CD4-positive, alpha-beta T cell treated with Interleukin-10 for 1 hour (primary cell): ENCODE data around the gene CDC42EP4.
"Not testable (repeated sequence)": the region's sequence is repeated elsewhere in the genome, so short reads cannot be mapped to it uniquely, and the experiment has no call there.

Experiments
- DNase-seq: peaks from one replicate; pipeline ENCODE4 v3.0.0-alpha.2; 2020

The CDC42EP4 gene

GRCh38 chr17:73342541-73343167 lies 30.9 kb upstream of the CDC42EP4 start:
- DNase-seq = no peak

GRCh38 chr17:73342050-73342522 lies 30.3 kb upstream of the CDC42EP4 start:
- no peak for DNase-seq

GRCh38 chr17:73341350-73342049 lies 29.7 kb upstream of the CDC42EP4 start:
- DNase-seq = no peak

GRCh38 chr17:73340093-73340596 lies 28.3 kb upstream of the CDC42EP4 start:
- DNase-seq = no peak

- DNase-seq = no peak
These were observed 26.9 kb upstream of the CDC42EP4 start for GRCh38 chr17:73338566-73339197.

GRCh38 chr17:73338050-73338521 lies 26.3 kb upstream of the CDC42EP4 start:
- DNase-seq = no peak

GRCh38 chr17:73337330-73337710 lies 25.5 kb upstream of the CDC42EP4 start:
- DNase-seq = no peak

GRCh38 chr17:73336408-73337329 lies 24.9 kb upstream of the CDC42EP4 start:
- DNase-seq = no peak

- no peak for DNase-seq
These were observed 24.0 kb upstream of the CDC42EP4 start for GRCh38 chr17:73335591-73336407.

GRCh38 chr17:73334771-73335513 lies 23.1 kb upstream of the CDC42EP4 start:
- DNase-seq = no peak

GRCh38 chr17:73333445-73333844 lies 21.6 kb upstream of the CDC42EP4 start:
- DNase-seq = not testable (repeated sequence)

GRCh38 chr17:73331060-73331459 lies 19.3 kb upstream of the CDC42EP4 start:
- no peak for DNase-seq

- no peak for DNase-seq
These were observed 15.9 kb upstream of the CDC42EP4 start for GRCh38 chr17:73327676-73328075.

- DNase-seq = no peak
These were observed 13.7 kb upstream of the CDC42EP4 start for GRCh38 chr17:73325527-73325842.

- DNase-seq = no peak
These were observed 13.1 kb upstream of the CDC42EP4 start for GRCh38 chr17:73324711-73325526.

GRCh38 chr17:73324160-73324475 lies 12.3 kb upstream of the CDC42EP4 start:
- DNase-seq = no peak

- DNase-seq = no peak
These were observed 11.8 kb upstream of the CDC42EP4 start for GRCh38 chr17:73323409-73324159.

GRCh38 chr17:73320601-73321264 lies 8.9 kb upstream of the CDC42EP4 start:
- DNase-seq = no peak

- no peak for DNase-seq
These were observed 8.0 kb upstream of the CDC42EP4 start for GRCh38 chr17:73319766-73320165.
